ENCODE results near the gene CSTF1.

The CSTF1 gene

GRCh38 chr20:56430957-56431356, 38.5 kb downstream of the CSTF1 start:
- no peak for DNase-seq

- DNase-seq, result no peak
These were observed 39.0 kb downstream of the CSTF1 start for GRCh38 chr20:56431471-56431870.

- DNase-seq, result no peak
These were observed 40.9 kb downstream of the CSTF1 start for GRCh38 chr20:56433221-56433879.

GRCh38 chr20:56433880-56434255, 41.4 kb downstream of the CSTF1 start:
- DNase-seq, result no peak

- DNase-seq, result no peak
These were observed 44.9 kb downstream of the CSTF1 start for GRCh38 chr20:56437196-56437960.

- DNase-seq, result no peak
These were observed 45.8 kb downstream of the CSTF1 start for GRCh38 chr20:56438284-56438683.

GRCh38 chr20:56439771-56440291, 47.4 kb downstream of the CSTF1 start:
- no peak for DNase-seq

- DNase-seq, result no peak
These were observed 48.0 kb downstream of the CSTF1 start for GRCh38 chr20:56440346-56441007.

- no peak for DNase-seq
These were observed 50.2 kb downstream of the CSTF1 start for GRCh38 chr20:56442389-56443365.

GRCh38 chr20:56443654-56444540, 51.5 kb downstream of the CSTF1 start:
- DNase-seq, result no peak

- DNase-seq, result no peak
These were observed 52.7 kb downstream of the CSTF1 start for GRCh38 chr20:56445130-56445529.

- no peak for DNase-seq
These were observed 53.1 kb downstream of the CSTF1 start for GRCh38 chr20:56445540-56445939.

- DNase-seq, result no peak
These were observed 54.8 kb downstream of the CSTF1 start for GRCh38 chr20:56447227-56447626.

GRCh38 chr20:56449459-56449858, 57.0 kb downstream of the CSTF1 start:
- no peak for DNase-seq

GRCh38 chr20:56451056-56451765, 58.8 kb downstream of the CSTF1 start:
- DNase-seq, result no peak

GRCh38 chr20:56453352-56453751, 60.9 kb downstream of the CSTF1 start:
- no peak for DNase-seq

GRCh38 chr20:56454754-56455153, 62.3 kb downstream of the CSTF1 start:
- no peak for DNase-seq
